Measurements from ENCODE around the gene DNMT3B.

GRCh38 chr20:32808438-32808837 is 46.3 kb downstream of the DNMT3B start:
- TF ChIP-seq POLR2AphosphoS5 (IDR thresholded peaks at IDR 0.05) (no peak), POLR2A (IDR thresholded peaks at IDR 0.05) (no peak), CTCF (IDR thresholded peaks at IDR 0.05) (no peak), EP300 (IDR thresholded peaks at IDR 0.05) (no peak)
